HepG2 (cell line): ENCODE measurements around the gene GSTA1. TPM values are rescaled to one million over a fixed set of nuclear protein-coding genes. Genes with fewer than 3 reads are reported as not detected.

Experiments used
- AGO1 ChIP-seq: fragments of 200-400 bp; formaldehyde crosslinking; IDR thresholded peaks from 2 replicates; pipeline ENCODE4 v1.6.1; 2017; ENCODE audit warnings: mild to moderate bottlenecking, low read depth, low read length, moderate library complexity; ENCODE audit not compliant: poor library complexity, severe bottlenecking
- ARID3A ChIP-seq: IDR thresholded peaks from 2 replicates; pipeline ENCODE4 v1.6.1; 2012; ENCODE audit warnings: low read depth, low read length, improper control_type of control experiment
- ATAD3A ChIP-seq: sonication (generic); formaldehyde crosslinking; IDR thresholded peaks from 2 replicates; pipeline ENCODE4 v1.4.0; 2020; ENCODE audit warnings: missing genetic modification reagents
- ATF2 ChIP-seq: sonication (generic); formaldehyde crosslinking; IDR thresholded peaks from 2 replicates; pipeline ENCODE4 v1.4.0; 2020; ENCODE audit warnings: missing genetic modification reagents
- BHLHE40 ChIP-seq: IDR thresholded peaks from 2 replicates; pipeline ENCODE4 v1.6.1; 2011; ENCODE audit warnings: low read length, improper control_type of control experiment
- BORCS8-MEF2B ChIP-seq: sonication (generic); formaldehyde crosslinking; IDR thresholded peaks from 2 replicates; pipeline ENCODE4 v1.8.0; 2022; ENCODE audit warnings: mild to moderate bottlenecking, missing genetic modification reagents
- CBX5 ChIP-seq: sonication (generic); formaldehyde crosslinking; IDR thresholded peaks from 2 replicates; pipeline ENCODE4 v1.4.0; 2020; ENCODE audit warnings: missing genetic modification reagents, borderline replicate concordance
- ERF ChIP-seq: IDR thresholded peaks from 2 replicates; pipeline ENCODE4 v1.6.1; 2018; ENCODE audit warnings: missing biosample characterization, missing genetic modification reagents
- HDAC1 ChIP-seq: sonication (generic); formaldehyde crosslinking; IDR thresholded peaks from 2 replicates; pipeline ENCODE4 v1.5.1; 2020; ENCODE audit warnings: mild to moderate bottlenecking, missing genetic modification reagents
- MIXL1 ChIP-seq: IDR thresholded peaks from 2 replicates; pipeline ENCODE4 v1.6.1; 2016
- MYC ChIP-seq: sonication (generic); formaldehyde crosslinking; IDR thresholded peaks from 2 replicates; pipeline ENCODE4 v1.9.0; 2021; ENCODE audit warnings: missing genetic modification reagents, borderline replicate concordance
- NR2F6 ChIP-seq, 2 experiments: IDR thresholded peaks; 2 replicates each; pipeline ENCODE4 v1.6.1; 2016; ENCODE audit warnings: antibody characterized with exemption in 1 of 2, mild to moderate bottlenecking in 1 of 2
- PBX2 ChIP-seq: IDR thresholded peaks from 2 replicates; pipeline ENCODE4 v1.6.1; 2016; ENCODE audit warnings: control low read depth
- PCBP1 ChIP-seq: fragments of 200-400 bp; formaldehyde crosslinking; IDR thresholded peaks from 2 replicates; pipeline ENCODE4 v1.6.1; 2017; ENCODE audit warnings: mild to moderate bottlenecking, low read depth, low read length, borderline replicate concordance
- RCOR2 ChIP-seq: IDR thresholded peaks from 2 replicates; pipeline ENCODE4 v1.6.1; 2016; ENCODE audit warnings: missing biosample characterization, missing genetic modification reagents
- REPIN1 ChIP-seq: sonication (generic); formaldehyde crosslinking; IDR thresholded peaks from 2 replicates; pipeline ENCODE4 v1.8.0; 2022; ENCODE audit warnings: missing genetic modification reagents, low read depth, mild to moderate bottlenecking, borderline replicate concordance
- TRIM22 ChIP-seq: fragments of 450-650 bp; IDR thresholded peaks from 2 replicates; pipeline ENCODE4 v1.6.1; 2017
- ZFX ChIP-seq: sonication (generic); formaldehyde crosslinking; IDR thresholded peaks from 2 replicates; pipeline ENCODE4 v1.4.0; 2020; ENCODE audit warnings: mild to moderate bottlenecking, low read depth, missing genetic modification reagents, moderate library complexity
- ZNF3 ChIP-seq: IDR thresholded peaks from 2 replicates; pipeline ENCODE4 v1.7.0; 2017; ENCODE audit warnings: inconsistent platforms
- ZNF326 ChIP-seq: sonication (generic); formaldehyde crosslinking; IDR thresholded peaks from 2 replicates; pipeline ENCODE4 v1.4.0; 2020; ENCODE audit warnings: missing genetic modification reagents, borderline replicate concordance
- ZNF44 ChIP-seq: sonication (generic); formaldehyde crosslinking; IDR thresholded peaks from 2 replicates; pipeline ENCODE4 v1.5.1; 2020; ENCODE audit warnings: mild to moderate bottlenecking, missing genetic modification reagents
- ZNF547 ChIP-seq: sonication (generic); formaldehyde crosslinking; IDR thresholded peaks from 2 replicates; pipeline ENCODE4 v1.5.1; 2020; ENCODE audit warnings: mild to moderate bottlenecking, missing genetic modification reagents
- ZNF558 ChIP-seq: sonication (generic); formaldehyde crosslinking; IDR thresholded peaks from 2 replicates; pipeline ENCODE4 v1.9.0; 2022; ENCODE audit warnings: mild to moderate bottlenecking, missing genetic modification reagents, borderline replicate concordance
- ZNF607 ChIP-seq: sonication (generic); formaldehyde crosslinking; IDR thresholded peaks from 2 replicates; pipeline ENCODE4 v1.5.1; 2020; ENCODE audit warnings: missing genetic modification reagents, mild to moderate bottlenecking, borderline replicate concordance
- ZNF629 ChIP-seq: sonication (generic); formaldehyde crosslinking; conservative IDR thresholded peaks from 2 replicates; pipeline ENCODE4 v1.5.0; 2020; ENCODE audit warnings: missing genetic modification reagents
- ZNF644 ChIP-seq: IDR thresholded peaks from 2 replicates; pipeline ENCODE4 v1.6.1; 2016; ENCODE audit warnings: low read depth
- ZNF703 ChIP-seq: sonication (generic); formaldehyde crosslinking; IDR thresholded peaks from 2 replicates; pipeline ENCODE4 v1.5.1; 2020; ENCODE audit warnings: missing genetic modification reagents, mild to moderate bottlenecking, moderate library complexity, borderline replicate concordance
- polyA plus RNA-seq, 8 experiments: library from polyadenylated mRNA; depleted of rRNA in 3 of 8; stranded (reverse) in 7 of 8; unstranded in 1 of 8; fragments of >200 nt; fragmentation: Illumina TruSeq in 4 of 8; extraction: Trizol in 4 of 8; gene quantifications; 2 replicates each; pipeline versions ENCODE4 v1.2.1 to v1.2.3, GENCODE V29; 2011 to 2016; ENCODE audit warnings: low read depth in 4 of 8, missing spikeins in 1 of 8, mixed read lengths in 1 of 8; ENCODE audit not compliant: insufficient read depth in 1 of 8
- total RNA-seq, 5 experiments: library from RNA; depleted of rRNA; stranded (reverse); fragments of >200 nt; fragmentation: Illumina TruSeq; extraction: Trizol; gene quantifications; 2 replicates each; pipeline ENCODE4 v1.2.3, GENCODE V29; 2016; ENCODE audit warnings: low read depth in 1 of 5

The GSTA1 gene
- total and polyA plus RNA-seq, 2 of the 13 experiments (the other 11 are each of a cell fraction or from before 2014, with no cell fraction given): 6.2 to 282 TPM

GRCh38 chr6:52801188-52801841, 2.3 kb downstream of the GSTA1 start (continued):
- TF ChIP-seq CBX5 (CRISPR knock-in tag) (peak; percentile 26; the same call in 1 of the 2 replicates), ZNF644 (peak; percentile 73), BHLHE40 (no peak), BORCS8-MEF2B (CRISPR knock-in tag) (no peak), ZNF607 (CRISPR knock-in tag) (no peak), ZNF703 (no peak), MYC (CRISPR knock-in tag) (no peak), AGO1 (no peak), ZNF629 (CRISPR knock-in tag) (peak; percentile 81), ATF2 (no peak; the same call in 1 of the 2 replicates), REPIN1 (CRISPR knock-in tag) (peak; percentile 33; the same call in 1 of the 2 replicates), ZNF326 (CRISPR knock-in tag) (no peak), MIXL1 (CRISPR knock-in tag) (peak; percentile 81; the same call in 1 of the 2 replicates), HDAC1 (CRISPR knock-in tag) (0 out of 2 replicates have a peak, but pooled peaks have one; percentile 52), ZNF44 (no peak), ZFX (CRISPR knock-in tag) (no peak), RCOR2 (CRISPR knock-in tag) (peak; percentile 68), ARID3A (peak; percentile 64), ZNF547 (CRISPR knock-in tag) (no peak), PBX2 (CRISPR knock-in tag) (no peak), ZNF558 (no peak), ERF (peak; percentile 12; the same call in 1 of the 2 replicates), ZNF3 (CRISPR knock-in tag) (no peak), ATAD3A (no peak), TRIM22 (no peak), NR2F6 (IDR thresholded peaks at IDR 0.05) (peak; percentile 70), NR2F6 (CRISPR knock-in tag; IDR thresholded peaks at IDR 0.05) (peak; percentile 45; the same call in 1 of the 2 replicates), PCBP1 (no peak)
